HPDE6-E6E7 (cell line): ENCODE measurements around the gene SESN2.

Experiments used
- DNase-seq: peaks from one replicate; pipeline ENCODE4 v3.0.0; 2011; ENCODE audit warnings: missing footprints; ENCODE audit errors: extremely low spot score

SESN2 gene

GRCh38 chr1:28249866-28250295 is 9.4 kb upstream of the SESN2 start:
- DNase-seq = no peak

GRCh38 chr1:28256197-28256827 is 3.0 kb upstream of the SESN2 start:
- no peak for DNase-seq

- DNase-seq = no peak
Measured at GRCh38 chr1:28257736-28258135, 1.6 kb upstream of the SESN2 start.

GRCh38 chr1:28258628-28259251 is 578 bp upstream of the SESN2 start:
- DNase-seq = no peak

GRCh38 chr1:28259934-28260802 is 850 bp downstream of the SESN2 start:
- DNase-seq = no peak

GRCh38 chr1:28260803-28261174 is 1.5 kb downstream of the SESN2 start:
- DNase-seq = no peak

- no peak for DNase-seq
Measured at GRCh38 chr1:28264897-28265296, 5.6 kb downstream of the SESN2 start.

- DNase-seq = no peak
Measured at GRCh38 chr1:28265577-28265976, 6.3 kb downstream of the SESN2 start.

- DNase-seq = no peak
Measured at GRCh38 chr1:28266920-28267322, 7.6 kb downstream of the SESN2 start.

GRCh38 chr1:28267633-28268032 is 8.3 kb downstream of the SESN2 start:
- DNase-seq = no peak

- DNase-seq = no peak
Measured at GRCh38 chr1:28269529-28269928, 10.2 kb downstream of the SESN2 start.

- no peak for DNase-seq
Measured at GRCh38 chr1:28272215-28272852, 13.0 kb downstream of the SESN2 start.

GRCh38 chr1:28273216-28273860 is 14.0 kb downstream of the SESN2 start:
- DNase-seq = no peak

GRCh38 chr1:28278763-28279162 is 19.4 kb downstream of the SESN2 start:
- DNase-seq = no peak

- no peak for DNase-seq
Measured at GRCh38 chr1:28279721-28280120, 20.4 kb downstream of the SESN2 start.

- DNase-seq = no peak
Measured at GRCh38 chr1:28280501-28280900, 21.2 kb downstream of the SESN2 start.

GRCh38 chr1:28280977-28281381 is 21.7 kb downstream of the SESN2 start:
- DNase-seq = no peak

- DNase-seq = no peak
Measured at GRCh38 chr1:28281608-28282425, 22.5 kb downstream of the SESN2 start.

- no peak for DNase-seq
Measured at GRCh38 chr1:28282426-28283407, 23.4 kb downstream of the SESN2 start.

GRCh38 chr1:28286111-28286510 is 26.8 kb downstream of the SESN2 start:
- no peak for DNase-seq
